ENCODE measurements around the gene UBXN7.
"Not testable (repeated sequence)": the region's sequence is repeated elsewhere in the genome, so short reads cannot be mapped to it uniquely, and the experiment has no call there.

UBXN7 gene

GRCh38 chr3:196378146-196378841 is 53.9 kb downstream of the UBXN7 start:
- Histone ChIP-seq H3K9ac (ENCODE audit: low read length) (no peak overlapping the region), H3K4me2 (ENCODE audit: low read length) (no peak overlapping the region), H3K36me3 (replicated peaks; ENCODE audit: low read depth, low read length) (peaks cover 11% of the 10 kb centered on the region), H3K9me3 (ENCODE audit: insufficient read depth, low read length) (no peaks in the 10 kb centered on the region), H4K20me1 (ENCODE audit: insufficient read depth, low read length) (no peaks in the 10 kb centered on the region), H2AFZ (ENCODE audit: low read depth, low read length) (no peak overlapping the region), H3K27ac (ENCODE audit: low read length) (no peak overlapping the region), H3K4me1 (ENCODE audit: low read length) (no peaks in the 10 kb centered on the region), H3K4me3 (ENCODE audit: low read length) (no peak overlapping the region), H3K79me2 (ENCODE audit: low read length) (no peaks in the 10 kb centered on the region), H3K27me3 (ENCODE audit: low read depth, low read length) (no peaks in the 10 kb centered on the region)
- TF ChIP-seq EZH2phosphoT487 (IDR thresholded peaks at IDR 0.05; ENCODE audit: low read depth): no peak
- no peak for TF ChIP-seq CTCF (IDR thresholded peaks at IDR 0.05; ENCODE audit: low read depth, low read length)

GRCh38 chr3:196377321-196377720 is 54.9 kb downstream of the UBXN7 start:
- H3K27me3 ChIP-seq (ENCODE audit: low read depth, low read length): no peaks in the 10 kb centered on the region
- no peaks in the 10 kb centered on the region for H3K79me2 ChIP-seq (ENCODE audit: low read length)
- H3K4me1 ChIP-seq (ENCODE audit: low read length): no peaks in the 10 kb centered on the region
- no peak overlapping the region for H3K27ac ChIP-seq (ENCODE audit: low read length)
- H3K36me3 ChIP-seq (replicated peaks; ENCODE audit: low read depth, low read length): peaks cover 11% of the 10 kb centered on the region
- TF ChIP-seq EZH2phosphoT487 (IDR thresholded peaks at IDR 0.05; ENCODE audit: low read depth) (no peak), CTCF (IDR thresholded peaks at IDR 0.05; ENCODE audit: low read depth, low read length) (no peak)
- H2AFZ ChIP-seq (ENCODE audit: low read depth, low read length): no peak overlapping the region
- no peak overlapping the region for H3K4me2 ChIP-seq (ENCODE audit: low read length)
- H3K9me3 ChIP-seq (ENCODE audit: insufficient read depth, low read length): no peaks in the 10 kb centered on the region
- no peak overlapping the region for H3K9ac ChIP-seq (ENCODE audit: low read length)
- H4K20me1 ChIP-seq (ENCODE audit: insufficient read depth, low read length): no peaks in the 10 kb centered on the region
- no peak overlapping the region for H3K4me3 ChIP-seq (ENCODE audit: low read length)

DNA sequence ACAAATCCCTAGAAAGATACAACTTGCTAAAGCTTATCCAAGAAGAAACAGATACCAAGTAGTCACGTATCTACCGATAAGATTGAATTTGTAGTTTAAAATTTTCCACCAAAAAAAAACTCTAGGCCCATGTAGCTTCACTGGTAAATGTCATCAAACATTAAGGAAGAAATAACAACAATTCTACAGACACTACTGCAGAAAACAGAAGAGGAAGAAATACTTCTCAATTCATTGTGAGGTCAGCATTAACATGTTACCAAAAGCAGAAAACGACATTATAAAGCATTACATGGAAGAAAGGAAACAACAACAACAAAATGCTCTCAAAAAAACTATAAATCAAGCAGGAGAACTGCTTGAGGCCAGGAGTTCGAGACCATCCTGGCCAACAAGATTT is 66.5 kb downstream of the UBXN7 start:
- no peaks in the 10 kb centered on the region for H3K27me3 ChIP-seq (ENCODE audit: low read depth, low read length)
- no peak overlapping the region for H3K4me2 ChIP-seq (ENCODE audit: low read length)
- no peaks in the 10 kb centered on the region for H3K4me1 ChIP-seq (ENCODE audit: low read length)
- H3K79me2 ChIP-seq (ENCODE audit: low read length): no peaks in the 10 kb centered on the region
- peaks cover 3% of the 10 kb centered on the region for H4K20me1 ChIP-seq (ENCODE audit: insufficient read depth, low read length)
- no peak overlapping the region for H3K9ac ChIP-seq (ENCODE audit: low read length)
- H3K27ac ChIP-seq (ENCODE audit: low read length): no peak overlapping the region
- TF ChIP-seq CTCF (IDR thresholded peaks at IDR 0.05; ENCODE audit: low read depth, low read length): no peak
- no peak for TF ChIP-seq EZH2phosphoT487 (IDR thresholded peaks at IDR 0.05; ENCODE audit: low read depth)
- H3K9me3 ChIP-seq (ENCODE audit: insufficient read depth, low read length): no peaks in the 10 kb centered on the region
- no peak overlapping the region for H3K4me3 ChIP-seq (ENCODE audit: low read length)
- H2AFZ ChIP-seq (ENCODE audit: low read depth, low read length): no peak overlapping the region
- H3K36me3 ChIP-seq (replicated peaks; ENCODE audit: low read depth, low read length): peaks cover 23% of the 10 kb centered on the region

GRCh38 chr3:196360586-196360985 is 71.6 kb downstream of the UBXN7 start:
- Histone ChIP-seq H2AFZ (ENCODE audit: low read depth, low read length) (no peak overlapping the region), H3K4me3 (ENCODE audit: low read length) (no peak overlapping the region), H3K4me2 (ENCODE audit: low read length) (no peak overlapping the region), H3K9ac (ENCODE audit: low read length) (no peak overlapping the region), H4K20me1 (ENCODE audit: insufficient read depth, low read length) (peaks cover 3% of the 10 kb centered on the region; the same call in 1 of the 2 replicates), H3K27me3 (ENCODE audit: low read depth, low read length) (no peaks in the 10 kb centered on the region), H3K79me2 (ENCODE audit: low read length) (no peaks in the 10 kb centered on the region), H3K9me3 (ENCODE audit: insufficient read depth, low read length) (no peaks in the 10 kb centered on the region), H3K36me3 (replicated peaks; ENCODE audit: low read depth, low read length) (peaks cover 46% of the 10 kb centered on the region), H3K4me1 (ENCODE audit: low read length) (no peaks in the 10 kb centered on the region), H3K27ac (ENCODE audit: low read length) (no peak overlapping the region)
- TF ChIP-seq EZH2phosphoT487 (IDR thresholded peaks at IDR 0.05; ENCODE audit: low read depth): no peak
- TF ChIP-seq CTCF (IDR thresholded peaks at IDR 0.05; ENCODE audit: low read depth, low read length): no peak

- H3K27ac ChIP-seq (ENCODE audit: low read length); H3K4me2 ChIP-seq (ENCODE audit: low read length); H3K9ac ChIP-seq (ENCODE audit: low read length); H3K9me3 ChIP-seq (ENCODE audit: insufficient read depth, low read length); H3K4me3 ChIP-seq (ENCODE audit: low read length); H3K27me3 ChIP-seq (ENCODE audit: low read depth, low read length); H2AFZ ChIP-seq (ENCODE audit: low read depth, low read length); H3K4me1 ChIP-seq (ENCODE audit: low read length); H4K20me1 ChIP-seq (ENCODE audit: insufficient read depth, low read length); H3K79me2 ChIP-seq (ENCODE audit: low read length): not testable (repeated sequence)
- peaks cover 50% of the 10 kb centered on the region for H3K36me3 ChIP-seq (replicated peaks; ENCODE audit: low read depth, low read length)
Measured at GRCh38 chr3:196358540-196358939, 73.7 kb downstream of the UBXN7 start.

All from OCI-LY3 (cell line).